ENCODE data around the gene OR5H1.

GRCh38 chr3:98140531-98140930 is 10.0 kb downstream of the OR5H1 start:
- TF ChIP-seq PBX3 (IDR thresholded peaks at IDR 0.05) (no peak), NFIC (IDR thresholded peaks at IDR 0.05; ENCODE audit: borderline replicate concordance) (no peak), CHD2 (IDR thresholded peaks at IDR 0.05; ENCODE audit: low read length, partially characterized antibody) (no peak), GABPA (IDR thresholded peaks at IDR 0.05; ENCODE audit: low read depth) (no peak), REST (IDR thresholded peaks at IDR 0.05; ENCODE audit: low read depth, low read length) (no peak)
- TF ChIP-seq, protein P1, sequence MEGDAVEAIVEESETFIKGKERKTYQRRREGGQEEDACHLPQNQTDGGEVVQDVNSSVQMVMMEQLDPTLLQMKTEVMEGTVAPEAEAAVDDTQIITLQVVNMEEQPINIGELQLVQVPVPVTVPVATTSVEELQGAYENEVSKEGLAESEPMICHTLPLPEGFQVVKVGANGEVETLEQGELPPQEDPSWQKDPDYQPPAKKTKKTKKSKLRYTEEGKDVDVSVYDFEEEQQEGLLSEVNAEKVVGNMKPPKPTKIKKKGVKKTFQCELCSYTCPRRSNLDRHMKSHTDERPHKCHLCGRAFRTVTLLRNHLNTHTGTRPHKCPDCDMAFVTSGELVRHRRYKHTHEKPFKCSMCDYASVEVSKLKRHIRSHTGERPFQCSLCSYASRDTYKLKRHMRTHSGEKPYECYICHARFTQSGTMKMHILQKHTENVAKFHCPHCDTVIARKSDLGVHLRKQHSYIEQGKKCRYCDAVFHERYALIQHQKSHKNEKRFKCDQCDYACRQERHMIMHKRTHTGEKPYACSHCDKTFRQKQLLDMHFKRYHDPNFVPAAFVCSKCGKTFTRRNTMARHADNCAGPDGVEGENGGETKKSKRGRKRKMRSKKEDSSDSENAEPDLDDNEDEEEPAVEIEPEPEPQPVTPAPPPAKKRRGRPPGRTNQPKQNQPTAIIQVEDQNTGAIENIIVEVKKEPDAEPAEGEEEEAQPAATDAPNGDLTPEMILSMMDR (IDR thresholded peaks at IDR 0.05): no peak

Measured in SK-N-SH (cell line).